ENCODE data around the gene NPAS2.

The NPAS2 gene

DNA sequence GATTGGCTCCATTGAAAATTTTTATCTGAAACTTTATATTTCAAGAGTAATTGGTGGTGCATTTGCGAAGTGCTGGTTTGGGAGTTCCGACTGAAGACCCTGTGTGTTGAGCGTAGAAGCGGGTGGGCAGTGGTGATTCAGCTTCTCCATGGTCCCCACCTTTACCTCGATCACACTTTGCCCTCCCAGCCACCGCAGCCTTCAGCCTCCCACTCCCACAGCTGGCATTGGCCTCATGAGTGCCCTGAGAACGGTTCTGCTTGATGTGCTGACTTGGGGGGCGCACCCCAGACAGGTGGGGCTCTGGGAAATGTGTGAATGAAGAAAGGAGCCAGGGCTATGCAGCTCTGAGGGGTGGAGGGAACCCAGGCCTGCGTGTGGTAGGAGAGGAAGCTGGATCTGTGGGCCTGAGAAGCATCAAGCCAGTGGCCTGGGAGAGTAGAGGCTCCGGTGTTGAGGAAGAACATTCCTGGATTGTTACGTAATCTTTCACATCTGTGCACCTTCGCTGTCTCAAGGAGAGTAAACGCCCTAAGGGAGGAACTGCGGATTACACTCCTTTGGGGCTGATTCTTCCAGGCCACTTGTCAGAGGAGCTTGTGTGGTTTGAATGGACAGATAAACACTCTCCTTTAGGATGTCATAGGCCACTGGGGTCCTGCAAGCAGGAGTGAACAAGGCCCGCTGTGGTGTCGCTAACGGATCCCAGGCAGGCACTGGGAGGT lies 83.8 kb downstream of the NPAS2 start:
- DNase-seq (ENCODE audit: low read depth in 1 of 2, low spot score in 1 of 2), result no peak

- DNase-seq (ENCODE audit: low read depth in 1 of 2, low spot score in 1 of 2), result no peak
These were observed 85.3 kb downstream of the NPAS2 start for GRCh38 chr2:100905132-100905805.

DNA sequence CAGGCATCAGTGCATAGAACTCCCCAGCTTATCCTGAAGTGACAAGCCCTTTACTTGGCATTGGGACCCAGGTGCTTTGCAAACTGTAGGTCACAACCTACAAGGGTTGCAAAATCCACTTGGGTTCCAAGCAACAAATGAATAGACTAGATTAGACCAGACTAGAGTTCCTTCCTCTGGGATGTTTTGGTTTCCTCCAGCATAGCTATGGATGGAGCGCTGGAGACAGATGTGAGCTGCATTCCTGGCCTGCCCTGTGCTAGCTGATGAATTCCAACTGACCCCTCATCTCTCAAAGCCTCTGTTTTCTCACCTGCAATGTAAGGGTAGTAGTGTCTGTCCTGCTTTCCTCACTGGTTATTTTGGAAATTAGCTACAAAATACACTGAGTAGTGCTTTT lies 86.2 kb downstream of the NPAS2 start:
- DNase-seq (ENCODE audit: low read depth in 1 of 2, low spot score in 1 of 2), result no peak

DNA sequence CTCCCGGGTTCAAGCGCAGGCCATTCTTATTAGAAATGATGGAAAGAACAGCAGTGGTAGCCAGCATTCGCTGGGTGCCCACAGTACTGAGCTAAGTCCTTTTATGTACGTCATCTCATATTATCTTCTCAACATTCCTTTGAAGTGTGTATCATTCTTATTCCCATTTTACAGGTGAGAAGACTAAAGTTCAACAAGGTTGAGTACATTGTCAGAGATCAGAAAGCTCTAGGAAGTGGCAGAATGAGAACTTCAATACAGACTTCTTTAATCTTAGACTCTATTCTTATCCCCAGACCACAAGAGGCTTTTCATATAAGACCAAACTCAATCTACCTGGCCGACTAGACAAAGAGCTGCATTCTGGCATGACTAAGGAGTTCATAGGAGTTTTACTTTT lies 86.7 kb downstream of the NPAS2 start:
- DNase-seq (ENCODE audit: low read depth in 1 of 2, low spot score in 1 of 2), result no peak

DNA sequence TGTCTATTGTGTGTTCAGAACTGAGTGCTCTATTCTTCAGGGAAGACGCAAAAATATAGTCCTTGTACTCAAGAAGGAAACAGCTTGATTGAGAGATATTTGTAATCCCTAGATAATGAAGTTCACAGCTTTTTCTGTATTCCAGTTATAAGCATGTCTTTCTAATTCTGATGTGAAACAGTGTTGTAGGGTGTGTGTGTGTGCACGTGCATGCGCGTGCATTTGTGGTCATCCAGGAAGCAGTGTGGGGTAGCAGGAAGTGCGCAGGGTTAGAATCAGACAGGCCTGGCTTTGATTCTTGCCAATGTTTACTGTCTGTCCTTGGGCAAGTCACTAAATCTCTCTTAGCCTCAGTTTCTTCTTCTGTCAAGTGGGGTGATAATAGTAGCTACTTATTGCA lies 87.9 kb downstream of the NPAS2 start:
- DNase-seq (ENCODE audit: low read depth in 1 of 2, low spot score in 1 of 2), result no peak

DNA sequence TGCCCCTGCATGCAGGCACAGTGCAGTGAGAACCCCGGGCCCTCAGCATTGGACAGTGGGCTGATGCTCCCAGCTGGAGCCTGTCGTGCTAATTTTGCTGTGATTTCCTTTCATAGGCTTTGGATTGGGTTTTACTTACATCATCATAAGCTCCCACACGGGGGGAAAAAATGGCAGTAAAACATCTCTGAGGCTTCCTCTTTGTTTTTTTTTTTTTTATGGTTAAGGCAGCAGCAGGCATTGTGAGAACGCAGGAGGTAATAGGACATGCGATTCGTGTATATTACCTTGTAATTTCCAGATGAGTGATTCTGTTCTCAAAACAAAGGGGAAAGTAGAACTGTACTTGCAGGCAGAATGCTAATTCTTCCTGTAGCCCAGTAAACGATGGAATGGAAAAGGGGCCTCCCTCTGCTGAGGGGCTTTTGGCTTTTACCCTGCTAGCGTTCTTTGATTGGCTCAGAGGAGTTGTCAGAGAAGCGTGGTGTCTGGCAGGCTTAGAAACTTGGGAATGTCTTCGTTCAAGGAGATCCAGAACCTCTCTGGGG lies 89.7 kb downstream of the NPAS2 start:
- no peak for DNase-seq (ENCODE audit: low read depth in 1 of 2, low spot score in 1 of 2)

GRCh38 chr2:100910111-100910510 lies 90.2 kb downstream of the NPAS2 start:
- DNase-seq (ENCODE audit: low read depth in 1 of 2, low spot score in 1 of 2), result no peak

- DNase-seq (ENCODE audit: low read depth in 1 of 2, low spot score in 1 of 2), result no peak
These were observed 99.4 kb downstream of the NPAS2 start for GRCh38 chr2:100919316-100919715.

DNA sequence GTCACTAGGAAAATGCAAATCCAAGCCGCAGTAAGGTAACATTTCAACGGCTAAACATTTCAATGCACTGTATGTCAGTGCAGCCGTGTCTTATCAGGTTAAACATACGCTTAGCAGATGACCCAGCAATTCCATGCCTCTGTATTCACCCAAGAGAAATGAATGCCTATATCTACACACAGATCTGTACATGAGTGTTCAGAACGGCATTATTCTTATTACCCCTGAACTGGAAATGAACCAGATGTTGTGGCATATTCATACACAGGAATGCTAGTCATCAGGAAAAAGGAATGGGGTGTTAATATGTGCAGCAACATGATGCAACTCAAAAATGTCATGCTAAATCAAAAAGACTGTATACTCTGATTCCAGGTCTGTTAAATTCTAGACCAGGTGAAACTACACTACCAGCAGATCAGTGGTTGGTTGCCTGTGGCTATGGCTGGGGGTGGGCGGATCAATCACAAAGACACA lies 101.8 kb downstream of the NPAS2 start:
- DNase-seq (ENCODE audit: low read depth in 1 of 2, low spot score in 1 of 2), result no peak

GRCh38 chr2:100923461-100924060 lies 103.6 kb downstream of the NPAS2 start:
- no peak for DNase-seq (ENCODE audit: low read depth in 1 of 2, low spot score in 1 of 2)

- no peak for DNase-seq (ENCODE audit: low read depth in 1 of 2, low spot score in 1 of 2)
These were observed 104.2 kb downstream of the NPAS2 start for GRCh38 chr2:100924122-100924519.

- no peak for DNase-seq (ENCODE audit: low read depth in 1 of 2, low spot score in 1 of 2)
These were observed 104.8 kb downstream of the NPAS2 start for GRCh38 chr2:100924520-100925451.

DNA sequence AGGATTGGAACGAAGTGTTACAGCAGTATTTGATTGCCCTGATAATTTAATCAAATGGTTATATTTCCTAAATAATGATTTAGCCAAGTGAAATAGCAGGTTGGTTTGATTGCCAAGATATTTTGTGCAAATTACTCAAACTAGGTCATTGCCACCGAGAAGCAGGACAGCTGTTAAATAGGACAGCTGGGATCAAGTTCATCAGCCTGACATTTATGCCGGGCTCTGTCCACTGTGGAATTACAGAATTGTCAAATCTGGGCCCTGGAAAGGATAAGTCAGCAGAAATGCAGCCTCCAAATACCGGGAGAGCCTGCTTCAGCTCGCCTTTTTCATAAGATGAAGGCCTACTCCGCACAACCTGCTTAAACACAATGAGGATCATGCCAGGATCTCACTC lies 108.3 kb downstream of the NPAS2 start:
- DNase-seq (ENCODE audit: low read depth in 1 of 2, low spot score in 1 of 2), result no peak

- DNase-seq (ENCODE audit: low read depth in 1 of 2, low spot score in 1 of 2), result no peak
These were observed 109.2 kb downstream of the NPAS2 start for GRCh38 chr2:100929147-100929546.

GRCh38 chr2:100934504-100935371 lies 114.8 kb downstream of the NPAS2 start:
- DNase-seq (ENCODE audit: low read depth in 1 of 2, low spot score in 1 of 2), result no peak

DNA sequence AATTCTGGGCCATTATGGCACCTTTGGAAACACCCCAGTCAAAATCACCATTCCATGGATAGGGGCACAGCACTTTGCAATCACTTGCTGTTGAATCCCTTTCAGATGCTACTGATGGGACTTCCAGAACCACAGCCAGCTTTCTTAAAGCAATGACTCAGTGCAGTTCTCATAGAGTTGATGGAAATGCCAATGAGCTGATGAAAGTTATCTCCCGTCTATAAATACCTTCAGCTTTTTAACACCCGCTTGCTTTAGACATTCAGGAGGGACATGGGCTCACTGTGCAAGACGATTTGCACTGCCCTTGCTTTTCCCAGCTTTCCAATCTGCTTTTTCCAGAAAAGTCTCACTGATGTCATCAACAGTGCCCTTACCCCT lies 115.4 kb downstream of the NPAS2 start:
- no peak for DNase-seq (ENCODE audit: low read depth in 1 of 2, low spot score in 1 of 2)

DNA sequence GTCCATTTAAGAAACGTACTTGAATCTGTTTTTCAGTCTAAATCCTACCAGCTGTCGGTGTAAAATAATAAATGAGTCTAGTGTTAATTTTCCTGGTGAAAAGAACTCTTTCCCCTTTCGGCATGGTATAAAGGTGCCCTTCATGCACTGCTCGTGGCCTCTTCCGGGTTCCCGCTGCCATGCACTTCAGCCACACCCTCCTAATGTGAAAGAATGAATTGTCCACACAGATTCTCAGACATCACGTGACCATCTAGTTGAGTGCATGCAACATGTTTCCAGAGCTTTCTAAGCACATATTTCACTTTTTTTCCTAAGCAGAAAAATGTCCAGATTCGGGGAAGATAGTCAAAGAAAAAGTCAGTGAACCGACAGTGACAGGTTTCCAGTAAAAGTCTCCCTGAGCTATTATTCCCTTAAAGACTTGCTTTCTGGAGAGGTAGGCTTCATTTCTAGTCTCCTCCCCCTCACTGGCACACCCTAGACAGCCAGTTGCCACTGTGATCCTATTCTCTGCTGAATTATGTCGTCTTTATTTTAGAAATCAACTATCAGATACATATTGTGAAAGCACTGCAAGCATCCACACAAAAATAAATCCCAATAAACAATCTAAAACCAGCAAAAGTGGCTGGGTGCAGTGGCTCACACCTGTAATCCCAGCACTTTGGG lies 116.3 kb downstream of the NPAS2 start:
- DNase-seq (ENCODE audit: low read depth in 1 of 2, low spot score in 1 of 2), result no peak

- no peak for DNase-seq (ENCODE audit: low read depth in 1 of 2, low spot score in 1 of 2)
These were observed 117.1 kb downstream of the NPAS2 start for GRCh38 chr2:100936972-100937542.

Measured in stimulated activated CD4-positive, alpha-beta T cell treated with anti-CD3 and anti-CD28 coated beads, Interleukin-15, amount 100 ng/mL, for 1 hour (primary cell).